PC-9 (cell line): Measurements from ENCODE around the gene IDH3B. TPM values are rescaled to one million over a fixed set of nuclear protein-coding genes. Genes with fewer than 3 reads are reported as not detected.

Experiments used
- BruUV-seq: library from RNA; stranded (reverse); fragments of 400-500 nt; replicated peaks from 2 replicates; lab custom pipeline; 2021; lab: Mats Ljungman, UMichigan
- CTCF ChIA-PET: fragments of 300-600 bp; sonication (Branson Sonifier 250); formaldehyde crosslinking; loops from one replicate; lab custom pipeline; 2022; ENCODE audit warnings: antibody characterized with exemption; lab: Charles Lee
- POLR2A ChIA-PET: fragments of 300-600 bp; sonication (Branson Sonifier 250); formaldehyde crosslinking; loops from one replicate; lab custom pipeline; 2022; ENCODE audit warnings: antibody characterized with exemption; ENCODE audit not compliant: unreplicated experiment; lab: Charles Lee
- DNase-seq, 2 experiments: peaks; one replicate each; pipeline versions ENCODE4 v3.0.0 to v3.0.0-alpha.2; 2015 to 2022; ENCODE audit warnings: mixed read lengths in 1 of 2
- H2AFZ ChIP-seq: fragments of 200-600 bp; sonication (generic); 2 replicates; pipeline ENCODE4 v1.8.1; 2017; ENCODE audit warnings: antibody characterized with exemption
- H3F3A ChIP-seq: fragments of 200-600 bp; sonication (generic); 2 replicates; pipeline ENCODE4 v1.8.1; 2017; ENCODE audit warnings: antibody characterized with exemption, mild to moderate bottlenecking, low read depth; ENCODE audit not compliant: insufficient read depth
- H3K27ac ChIP-seq: fragments of 200-600 bp; sonication (generic); 2 replicates; pipeline ENCODE4 v1.6.1; 2016; ENCODE audit warnings: mixed run types
- H3K27me3 ChIP-seq: fragments of 200-600 bp; sonication (generic); 2 replicates; pipeline ENCODE4 v1.6.1; 2016; ENCODE audit warnings: low read depth, mixed run types; ENCODE audit not compliant: insufficient read depth
- H3K36me3 ChIP-seq: fragments of 200-600 bp; sonication (generic); 2 replicates; pipeline ENCODE4 v1.6.1; 2016; ENCODE audit warnings: low read depth, mixed run types
- H3K4me1 ChIP-seq: fragments of 200-600 bp; sonication (generic); replicated peaks from 2 replicates; pipeline ENCODE4 v1.6.1; 2016; ENCODE audit warnings: mixed run types; ENCODE audit not compliant: insufficient read depth
- H3K4me2 ChIP-seq: fragments of 200-600 bp; sonication (generic); 2 replicates; pipeline ENCODE4 v1.6.1; 2017; ENCODE audit warnings: mixed run types
- H3K4me3 ChIP-seq: fragments of 200-600 bp; sonication (generic); 2 replicates; pipeline ENCODE4 v1.6.1; 2016; ENCODE audit warnings: mixed run types
- H3K79me2 ChIP-seq: fragments of 200-600 bp; sonication (generic); 2 replicates; pipeline ENCODE4 v1.6.1; 2017; ENCODE audit warnings: low read depth, mixed run types
- H3K9me2 ChIP-seq: fragments of 200-600 bp; sonication (generic); 2 replicates; pipeline ENCODE4 v1.8.1; 2017; ENCODE audit warnings: mild to moderate bottlenecking; ENCODE audit not compliant: insufficient read depth
- H3K9me3 ChIP-seq: fragments of 200-600 bp; sonication (generic); 2 replicates; pipeline ENCODE4 v1.8.1; 2016; ENCODE audit warnings: low read depth; ENCODE audit not compliant: insufficient read depth
- H4K20me1 ChIP-seq: fragments of 200-600 bp; sonication (generic); 2 replicates; pipeline ENCODE4 v1.8.1; 2017; ENCODE audit not compliant: insufficient read depth
- CTCF ChIP-seq: fragments of 200-600 bp; sonication (generic); conservative IDR thresholded peaks from 2 replicates; pipeline ENCODE4 v1.6.1; 2017; ENCODE audit warnings: mixed run types, antibody characterized with exemption, mild to moderate bottlenecking, moderate library complexity
- EZH2 ChIP-seq: fragments of 200-600 bp; sonication (generic); IDR thresholded peaks from 2 replicates; pipeline ENCODE4 v1.8.0; 2017; ENCODE audit warnings: antibody characterized with exemption, low read depth
- intact Hi-C: fragments of 100-400 bp; cut with micrococcal nuclease; formaldehyde crosslinking; loops from one replicate; pipeline ENCODE4 v1.10.0; 2022; ENCODE audit not compliant: unreplicated experiment
- total RNA-seq: library from RNA; stranded (reverse); gene quantifications from 2 replicates; pipeline ENCODE4 v1.2.3, GENCODE V29; 2021

IDH3B gene
- total RNA-seq, 1 experiment from 2014 or later: 144 TPM

- H3K79me2 ChIP-seq: peaks cover 66% of the 10 kb centered on the region
- peak overlapping the region; percentile 99 for H3K4me2 ChIP-seq
- ChIA-PET POLR2A (no interaction called here), CTCF (no interaction called here)
- no peaks in the 10 kb centered on the region for H3K27me3 ChIP-seq
- BruUV-seq: no TSS peak
- no peaks in the 10 kb centered on the region for H3K9me3 ChIP-seq
- DNase-seq: no peak
- TF ChIP-seq EZH2: no peak
- no peak for TF ChIP-seq CTCF
- H3K36me3 ChIP-seq: peaks cover 49% of the 10 kb centered on the region
- H3K4me1 ChIP-seq: peaks cover 22% of the 10 kb centered on the region
- H4K20me1 ChIP-seq: peaks cover 52% of the 10 kb centered on the region
- intact Hi-C loops: no loop called here
- peak overlapping the region; percentile 21; the same call in 1 of the 2 replicates for H3K27ac ChIP-seq
- peaks cover 71% of the 10 kb centered on the region for H3F3A ChIP-seq
- peak overlapping the region; percentile 94 for H3K4me3 ChIP-seq
- H2AFZ ChIP-seq: no peak overlapping the region
- no peaks in the 10 kb centered on the region for H3K9me2 ChIP-seq
Observed at GRCh38 chr20:2654384-2654822, 9.6 kb downstream of the IDH3B start.

- peak overlapping the region; percentile 94 for H3K4me3 ChIP-seq
- intact Hi-C loops: no loop called here
- peaks cover 66% of the 10 kb centered on the region for H3K79me2 ChIP-seq
- BruUV-seq: no TSS peak
- no peaks in the 10 kb centered on the region for H3K27me3 ChIP-seq
- no peak for TF ChIP-seq CTCF
- TF ChIP-seq EZH2: no peak
- peak overlapping the region; percentile 99 for H3K4me2 ChIP-seq
- no peaks in the 10 kb centered on the region for H3K9me2 ChIP-seq
- peaks cover 52% of the 10 kb centered on the region for H4K20me1 ChIP-seq
- CTCF ChIA-PET: no interaction called here
- peak overlapping the region; percentile 36 for H3K27ac ChIP-seq
- H3K4me1 ChIP-seq: peaks cover 22% of the 10 kb centered on the region
- POLR2A ChIA-PET: interaction anchor here (1.1 kb wide), 1 partner anchor 10 kb away, joined by 5 read pairs; the partner anchor contains the start of gene IDH3B
- peaks cover 49% of the 10 kb centered on the region for H3K36me3 ChIP-seq
- no peaks in the 10 kb centered on the region for H3K9me3 ChIP-seq
- DNase-seq: no peak
- H2AFZ ChIP-seq: no peak overlapping the region
- peaks cover 65% of the 10 kb centered on the region for H3F3A ChIP-seq
Observed at GRCh38 chr20:2653556-2654383, 10.2 kb downstream of the IDH3B start.

GRCh38 chr20:2652724-2653555 lies 11.1 kb downstream of the IDH3B start:
- no peak for DNase-seq
- Histone ChIP-seq H2AFZ (peak overlapping the region; percentile 81), H3K27ac (peak overlapping the region; percentile 36), H3K4me2 (peak overlapping the region; percentile 99), H3K9me3 (no peaks in the 10 kb centered on the region), H3K27me3 (no peaks in the 10 kb centered on the region), H3K79me2 (peaks cover 66% of the 10 kb centered on the region), H3K4me3 (peak overlapping the region; percentile 94), H3K4me1 (peaks cover 22% of the 10 kb centered on the region), H3F3A (peaks cover 62% of the 10 kb centered on the region), H4K20me1 (peaks cover 50% of the 10 kb centered on the region), H3K36me3 (peaks cover 48% of the 10 kb centered on the region), H3K9me2 (no peaks in the 10 kb centered on the region)
- intact Hi-C loops: no loop called here
- ChIA-PET POLR2A (interaction anchor here (0.5 to 2.1 kb wide), 6 partner anchors 11 to 290 kb away, joined by 4 to 28 read pairs (median 7); partner anchors contain the start of genes IDH3B and SNRPB), CTCF (no interaction called here)
- TF ChIP-seq CTCF (no peak), EZH2 (no peak)
- BruUV-seq: TSS peak; percentile 44
